CD14-positive monocyte (primary cell): ENCODE results near the gene KRT13. TPM values are rescaled to one million over a fixed set of nuclear protein-coding genes. Genes with fewer than 3 reads are reported as not detected.

Experiments used
- DNase-seq, 3 donors: peaks; one replicate each; pipeline ENCODE4 v3.0.0-alpha.2; 2011 to 2022
- H2AFZ ChIP-seq: 2 replicates; pipeline ENCODE4 v1.6.0; 2012; ENCODE audit warnings: mild to moderate bottlenecking, low read depth, low read length, inconsistent platforms; ENCODE audit not compliant: insufficient read depth, poor library complexity, severe bottlenecking
- H3K27ac ChIP-seq, 2 donors: 1 replicate in 1 of 2; 2 replicates in 1 of 2; pipeline ENCODE4 v1.5.1; 2012 to 2013; ENCODE audit warnings: low read length in 2 of 2, control low read depth in 1 of 2, inconsistent platforms in 1 of 2, low read depth in 1 of 2, mild to moderate bottlenecking in 1 of 2
- H3K27me3 ChIP-seq, 2 donors: one replicate each; pipeline versions ENCODE4 v1.6.0 to v1.6.1; 2011 to 2013; ENCODE audit warnings: low read length in 2 of 2; ENCODE audit not compliant: control insufficient read depth in 2 of 2, insufficient read depth in 2 of 2
- H3K36me3 ChIP-seq, 2 donors: replicated peaks in 1 of 2; 1 replicate in 1 of 2; 2 replicates in 1 of 2; pipeline versions ENCODE4 v1.5.1 to v1.6.1; 2012 to 2013; ENCODE audit warnings: low read length in 2 of 2, control low read depth in 1 of 2, inconsistent platforms in 1 of 2, mild to moderate bottlenecking in 1 of 2; ENCODE audit not compliant: insufficient read depth in 2 of 2, control insufficient read depth in 1 of 2
- H3K4me1 ChIP-seq, 2 donors: 1 replicate in 1 of 2; 2 replicates in 1 of 2; pipeline versions ENCODE4 v1.5.1 to v1.6.1; 2012 to 2013; ENCODE audit warnings: low read length in 2 of 2, control low read depth in 1 of 2, inconsistent platforms in 1 of 2, mild to moderate bottlenecking in 1 of 2, moderate library complexity in 1 of 2; ENCODE audit not compliant: insufficient read depth in 2 of 2, control insufficient read depth in 1 of 2
- H3K4me2 ChIP-seq: replicated peaks from 2 replicates; pipeline ENCODE3; 2012; ENCODE audit warnings: low read length, moderate library complexity, mild to moderate bottlenecking; ENCODE audit not compliant: poor library complexity, severe bottlenecking; ENCODE audit errors: extremely low read depth
- H3K4me3 ChIP-seq, 3 experiments: fragments of 200-600 bp in 1 of 3; sonication (generic) in 1 of 3; replicated peaks in 1 of 3; 1 replicate in 2 of 3; 2 replicates in 1 of 3; pipeline ENCODE4 v1.5.1; 2011 to 2013; ENCODE audit warnings: low read length in 3 of 3, mild to moderate bottlenecking in 3 of 3, control low read depth in 2 of 3, low read depth in 2 of 3, inconsistent platforms in 1 of 3, moderate library complexity in 1 of 3
- H3K79me2 ChIP-seq: 2 replicates; pipeline ENCODE4 v1.6.0; 2012; ENCODE audit warnings: mild to moderate bottlenecking, control low read depth, inconsistent platforms, low read length, moderate library complexity; ENCODE audit not compliant: insufficient read depth
- H3K9ac ChIP-seq: 2 replicates; pipeline ENCODE4 v1.6.0; 2017; ENCODE audit warnings: low read length, mild to moderate bottlenecking; ENCODE audit not compliant: insufficient read depth, poor library complexity, severe bottlenecking
- H3K9me3 ChIP-seq, 2 donors: replicated peaks in 1 of 2; 1 replicate in 1 of 2; 2 replicates in 1 of 2; pipeline versions ENCODE4 v1.5.1 to v1.6.1; 2012 to 2013; ENCODE audit warnings: low read length in 2 of 2, control low read depth in 1 of 2; ENCODE audit not compliant: control insufficient read depth in 1 of 2, insufficient read depth in 1 of 2
- H4K20me1 ChIP-seq: 2 replicates; pipeline ENCODE4 v1.6.0; 2012; ENCODE audit warnings: mild to moderate bottlenecking, low read length, control low read depth, moderate library complexity; ENCODE audit not compliant: insufficient read depth
- H3K27ac Mint-ChIP-seq, 7 donors: one replicate each; pipeline ENCODE4 v1.8.0; 2020; ENCODE audit warnings: mild to moderate bottlenecking in 7 of 7, mixed read lengths in 7 of 7, moderate library complexity in 6 of 7, inconsistent platforms in 2 of 7
- H3K27me3 Mint-ChIP-seq, 3 donors: one replicate each; pipeline ENCODE4 v1.8.0; 2021 to 2022; ENCODE audit warnings: low read depth in 3 of 3, mild to moderate bottlenecking in 3 of 3, mixed read lengths in 3 of 3, moderate library complexity in 3 of 3, inconsistent platforms in 1 of 3
- H3K36me3 Mint-ChIP-seq, 2 donors: one replicate each; pipeline ENCODE4 v1.8.0; 2020; ENCODE audit warnings: mixed read lengths in 2 of 2, inconsistent platforms in 1 of 2, mild to moderate bottlenecking in 1 of 2
- H3K4me1 Mint-ChIP-seq: one replicate; pipeline ENCODE4 v1.8.0; 2020; ENCODE audit warnings: mild to moderate bottlenecking, mixed read lengths
- H3K4me3 Mint-ChIP-seq, 2 donors: one replicate each; pipeline ENCODE4 v1.8.0; 2020; ENCODE audit warnings: mild to moderate bottlenecking in 2 of 2, mixed read lengths in 2 of 2, moderate library complexity in 1 of 2
- H3K9me3 Mint-ChIP-seq, 7 donors: one replicate each; pipeline ENCODE4 v1.8.0; 2020 to 2022; ENCODE audit warnings: mixed read lengths in 7 of 7, mild to moderate bottlenecking in 6 of 7, moderate library complexity in 6 of 7, inconsistent platforms in 2 of 7
- WGBS: methylation state at CpG from one replicate; pipeline ENCODE4 v1.1.5; 2013; ENCODE audit warnings: missing lambda C conversion rate; ENCODE audit not compliant: insufficient coverage; 5-methylcytosine and 5-hydroxymethylcytosine counted together
- intact Hi-C, 2 donors: fragments of 100-400 bp; cut with micrococcal nuclease; formaldehyde crosslinking; loops; one replicate each; pipeline versions ENCODE4 v1.15.0 to v1.15.1; 2023
- polyA plus RNA-seq, 3 donors: library from polyadenylated mRNA; depleted of rRNA in 1 of 3; unstranded in 2 of 3; stranded (reverse) in 1 of 3; fragments of 300-500 nt in 2 of 3; fragments of >200 nt in 1 of 3; fragmentation: Illumina TruSeq in 2 of 3; gene quantifications; 1 replicate in 2 of 3; 2 replicates in 1 of 3; pipeline ENCODE4 v1.2.3, GENCODE V29; 2012 to 2021
- TF ChIP-seq, protein P1 (sequence below): fragments of 200-600 bp; IDR thresholded peaks from one replicate; pipeline ENCODE4 v1.8.0; 2022; ENCODE audit warnings: antibody characterized with exemption, mild to moderate bottlenecking

KRT13 gene
- polyA plus RNA-seq, 3 donors: not detected

- 91% methylated on average over 5 of the region's 7 CpGs for WGBS
- no peak overlapping the region for H3K4me3 ChIP-seq
- TF ChIP-seq, protein P1, sequence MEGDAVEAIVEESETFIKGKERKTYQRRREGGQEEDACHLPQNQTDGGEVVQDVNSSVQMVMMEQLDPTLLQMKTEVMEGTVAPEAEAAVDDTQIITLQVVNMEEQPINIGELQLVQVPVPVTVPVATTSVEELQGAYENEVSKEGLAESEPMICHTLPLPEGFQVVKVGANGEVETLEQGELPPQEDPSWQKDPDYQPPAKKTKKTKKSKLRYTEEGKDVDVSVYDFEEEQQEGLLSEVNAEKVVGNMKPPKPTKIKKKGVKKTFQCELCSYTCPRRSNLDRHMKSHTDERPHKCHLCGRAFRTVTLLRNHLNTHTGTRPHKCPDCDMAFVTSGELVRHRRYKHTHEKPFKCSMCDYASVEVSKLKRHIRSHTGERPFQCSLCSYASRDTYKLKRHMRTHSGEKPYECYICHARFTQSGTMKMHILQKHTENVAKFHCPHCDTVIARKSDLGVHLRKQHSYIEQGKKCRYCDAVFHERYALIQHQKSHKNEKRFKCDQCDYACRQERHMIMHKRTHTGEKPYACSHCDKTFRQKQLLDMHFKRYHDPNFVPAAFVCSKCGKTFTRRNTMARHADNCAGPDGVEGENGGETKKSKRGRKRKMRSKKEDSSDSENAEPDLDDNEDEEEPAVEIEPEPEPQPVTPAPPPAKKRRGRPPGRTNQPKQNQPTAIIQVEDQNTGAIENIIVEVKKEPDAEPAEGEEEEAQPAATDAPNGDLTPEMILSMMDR: no peak
- H3K27ac ChIP-seq: no peak overlapping the region
- intact Hi-C loops: loop anchor here (10.0 kb wide), 1 partner anchor 635 kb away; no protein-coding TSS in a partner anchor
- no peaks in the 10 kb centered on the region for H3K4me1 ChIP-seq
- no peaks in the 10 kb centered on the region for H4K20me1 ChIP-seq
- H3K27me3 ChIP-seq: peaks cover 0 to 2% of the 10 kb centered on the region in 2 donors
- Mint-ChIP-seq H3K9me3 (peaks cover 0 to 2% (median 0%) of the 10 kb centered on the region in 7 donors), H3K36me3 (no peaks in the 10 kb centered on the region), H3K4me3 (peak overlapping the region in 1 of 2 donors; percentile 5), H3K27me3 (peaks cover 11 to 28% (median 18%) of the 10 kb centered on the region in 3 donors), H3K4me1 (no peaks in the 10 kb centered on the region), H3K27ac (no peak overlapping the region)
- H3K36me3 ChIP-seq: no peaks in the 10 kb centered on the region
- no peaks in the 10 kb centered on the region for H3K9me3 ChIP-seq
- no peak overlapping the region for H3K9ac ChIP-seq
- H2AFZ ChIP-seq: no peak overlapping the region
- no peaks in the 10 kb centered on the region for H3K79me2 ChIP-seq
- no peak overlapping the region for H3K4me2 ChIP-seq
- no peak for DNase-seq
Measured at GRCh38 chr17:41539979-41540701, 34.7 kb upstream of the KRT13 start.

DNA sequence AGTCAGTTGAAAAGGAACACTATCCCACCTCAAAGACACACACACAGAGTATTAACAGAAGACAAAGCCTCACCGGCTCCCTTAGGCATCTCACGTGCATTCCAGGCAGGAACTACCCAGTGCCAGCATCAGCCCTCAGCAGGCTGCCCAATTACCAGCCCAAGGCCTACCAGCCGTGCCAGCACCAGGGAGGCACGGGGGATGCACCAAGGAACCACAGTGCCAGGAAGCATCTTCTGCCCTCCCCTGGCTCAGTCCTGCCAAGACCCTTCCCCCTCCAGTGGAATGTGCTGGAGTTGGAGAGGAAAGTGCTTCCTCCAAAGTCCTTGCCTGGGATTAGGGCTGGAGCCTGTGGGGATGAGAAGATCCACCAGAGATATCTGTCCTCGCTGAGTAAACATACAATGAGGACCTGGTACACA lies 33.7 kb upstream of the KRT13 start:
- Histone ChIP-seq H3K36me3 (no peaks in the 10 kb centered on the region), H3K9me3 (no peaks in the 10 kb centered on the region), H3K9ac (no peak overlapping the region), H3K4me1 (no peaks in the 10 kb centered on the region), H3K27ac (no peak overlapping the region), H3K27me3 (peaks cover 0 to 2% of the 10 kb centered on the region in 2 donors), H3K4me3 (no peak overlapping the region), H3K4me2 (no peak overlapping the region), H3K79me2 (no peaks in the 10 kb centered on the region), H4K20me1 (no peaks in the 10 kb centered on the region), H2AFZ (no peak overlapping the region)
- H3K36me3 Mint-ChIP-seq: no peaks in the 10 kb centered on the region
- TF ChIP-seq, protein P1: no peak
- no peak overlapping the region for H3K27ac Mint-ChIP-seq
- no peaks in the 10 kb centered on the region for H3K4me1 Mint-ChIP-seq
- peaks cover 11 to 32% (median 22%) of the 10 kb centered on the region in 3 donors for H3K27me3 Mint-ChIP-seq
- DNase-seq: no peak
- no peak overlapping the region for H3K4me3 Mint-ChIP-seq
- H3K9me3 Mint-ChIP-seq: peaks cover 0 to 2% (median 0%) of the 10 kb centered on the region in 7 donors
- intact Hi-C loops: no loop called here
- 89% methylated on average over 2 of the region's 5 CpGs for WGBS
